Glutamatergic neuron (in vitro differentiated cells): ENCODE measurements around the gene FAM229B. TPM values are rescaled to one million over a fixed set of nuclear protein-coding genes. Genes with fewer than 3 reads are reported as not detected.

Source experiments
- DNase-seq: peaks from one replicate; pipeline ENCODE4 v3.0.0; 2022
- H3K27ac Mint-ChIP-seq: one replicate; pipeline ENCODE4 v1.8.0; 2020; ENCODE audit warnings: mild to moderate bottlenecking, mixed read lengths, inconsistent platforms; ENCODE audit not compliant: unreplicated experiment
- H3K27me3 Mint-ChIP-seq: one replicate; pipeline ENCODE4 v1.8.0; 2020; ENCODE audit warnings: mild to moderate bottlenecking, moderate library complexity, mixed read lengths, inconsistent platforms; ENCODE audit not compliant: unreplicated experiment
- H3K36me3 Mint-ChIP-seq: one replicate; pipeline ENCODE4 v1.8.0; 2020; ENCODE audit warnings: mild to moderate bottlenecking, mixed read lengths, inconsistent platforms; ENCODE audit not compliant: unreplicated experiment
- H3K4me1 Mint-ChIP-seq: one replicate; pipeline ENCODE4 v1.8.0; 2020; ENCODE audit warnings: mild to moderate bottlenecking, low read depth, mixed read lengths, inconsistent platforms; ENCODE audit not compliant: unreplicated experiment
- H3K4me3 Mint-ChIP-seq: one replicate; pipeline ENCODE4 v1.8.0; 2020; ENCODE audit warnings: mild to moderate bottlenecking, mixed read lengths, inconsistent platforms; ENCODE audit not compliant: unreplicated experiment
- H3K9me3 Mint-ChIP-seq: one replicate; pipeline ENCODE4 v1.8.0; 2020; ENCODE audit warnings: mild to moderate bottlenecking, moderate library complexity, mixed read lengths, inconsistent platforms; ENCODE audit not compliant: unreplicated experiment
- total RNA-seq: library from RNA; stranded (reverse); fragmentation: NEBNext Ultra II Directional; extraction: Animal tissue kit (Norgen Biotek cat#: 25700); gene quantifications from one replicate; pipeline ENCODE4 v1.2.1, GENCODE V29; 2021; ENCODE audit not compliant: unreplicated experiment
- TF ChIP-seq, protein P1 (sequence below): fragments of 200-600 bp; sonication (generic); IDR thresholded peaks from one replicate; pipeline ENCODE4 v1.5.0; 2021; ENCODE audit not compliant: partially characterized antibody, unreplicated experiment

The FAM229B gene
- total RNA-seq, 1 donor from 2014 or later = 20.3 TPM

DNA sequence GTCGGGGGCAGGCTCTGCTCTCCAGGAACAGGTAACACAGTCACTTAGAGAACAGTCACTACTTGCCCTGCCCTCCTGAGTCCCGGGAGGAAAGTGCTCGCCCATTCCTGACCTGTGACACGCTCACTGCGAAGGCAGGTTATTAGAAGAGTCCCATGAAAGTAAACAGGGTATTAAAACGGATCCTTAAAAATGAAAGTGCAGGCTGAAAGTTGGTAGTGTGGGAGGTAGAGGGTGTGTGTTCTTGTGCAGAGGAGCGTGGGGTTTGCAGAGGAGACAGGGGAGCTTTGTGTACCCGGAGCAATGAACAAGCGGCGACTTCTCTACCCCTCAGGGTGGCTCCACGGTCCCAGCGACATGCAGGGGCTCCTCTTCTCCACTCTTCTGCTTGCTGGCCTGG, 33.4 kb upstream of the FAM229B start, which contains the start of gene CCN6:
Gene CCN6 (plus strand): TSS at position 104 of the 400 bp plus-strand sequence. CDS start 254 bp downstream, at position 358.
- DNase-seq = no peak
- Mint-ChIP-seq H3K36me3 (no peaks in the 10 kb centered on the region), H3K27ac (no peak within 1 kb of the TSS), H3K4me3 (no peak within 1 kb of the TSS), H3K9me3 (peaks cover 7% of the 10 kb centered on the region), H3K27me3 (no peaks in the 10 kb centered on the region), H3K4me1 (no peaks in the 10 kb centered on the region)
- TF ChIP-seq, protein P1, sequence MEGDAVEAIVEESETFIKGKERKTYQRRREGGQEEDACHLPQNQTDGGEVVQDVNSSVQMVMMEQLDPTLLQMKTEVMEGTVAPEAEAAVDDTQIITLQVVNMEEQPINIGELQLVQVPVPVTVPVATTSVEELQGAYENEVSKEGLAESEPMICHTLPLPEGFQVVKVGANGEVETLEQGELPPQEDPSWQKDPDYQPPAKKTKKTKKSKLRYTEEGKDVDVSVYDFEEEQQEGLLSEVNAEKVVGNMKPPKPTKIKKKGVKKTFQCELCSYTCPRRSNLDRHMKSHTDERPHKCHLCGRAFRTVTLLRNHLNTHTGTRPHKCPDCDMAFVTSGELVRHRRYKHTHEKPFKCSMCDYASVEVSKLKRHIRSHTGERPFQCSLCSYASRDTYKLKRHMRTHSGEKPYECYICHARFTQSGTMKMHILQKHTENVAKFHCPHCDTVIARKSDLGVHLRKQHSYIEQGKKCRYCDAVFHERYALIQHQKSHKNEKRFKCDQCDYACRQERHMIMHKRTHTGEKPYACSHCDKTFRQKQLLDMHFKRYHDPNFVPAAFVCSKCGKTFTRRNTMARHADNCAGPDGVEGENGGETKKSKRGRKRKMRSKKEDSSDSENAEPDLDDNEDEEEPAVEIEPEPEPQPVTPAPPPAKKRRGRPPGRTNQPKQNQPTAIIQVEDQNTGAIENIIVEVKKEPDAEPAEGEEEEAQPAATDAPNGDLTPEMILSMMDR = no peak

DNA sequence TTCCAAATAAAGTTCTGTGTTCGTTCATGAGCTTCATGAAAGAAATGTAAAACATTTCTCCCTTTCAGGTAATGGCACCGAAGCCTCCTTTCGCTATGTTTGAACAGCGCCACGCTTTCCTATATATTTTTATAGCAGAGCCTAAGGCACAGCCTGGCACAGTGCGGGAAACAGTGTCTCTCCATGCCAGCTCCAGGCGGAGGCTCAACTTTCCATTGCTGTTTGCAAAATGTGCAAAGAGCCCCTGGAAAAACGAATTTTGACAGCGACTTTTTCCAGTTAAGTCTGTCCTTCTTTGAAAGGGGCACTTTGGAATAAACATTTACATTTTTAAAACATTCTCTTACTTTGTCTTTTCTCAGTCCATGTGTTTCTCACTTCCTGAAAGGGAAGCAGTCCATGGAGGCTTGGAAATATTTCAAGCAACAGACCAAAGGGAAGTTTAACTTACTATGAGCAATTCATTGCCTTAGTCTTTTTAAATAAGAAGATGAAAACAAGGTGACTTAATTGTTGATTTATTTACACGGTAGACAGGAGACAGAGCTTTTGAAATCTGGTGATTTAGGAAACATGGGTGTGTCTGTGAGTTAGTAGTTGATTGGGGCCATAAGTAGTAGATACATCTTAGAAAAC, 32.7 kb upstream of the FAM229B start:
- Mint-ChIP-seq H3K27ac (no peak overlapping the region), H3K4me3 (no peak overlapping the region), H3K36me3 (no peaks in the 10 kb centered on the region), H3K4me1 (no peaks in the 10 kb centered on the region), H3K9me3 (peaks cover 7% of the 10 kb centered on the region), H3K27me3 (no peaks in the 10 kb centered on the region)
- DNase-seq = no peak
- TF ChIP-seq, protein P1 = no peak

DNA sequence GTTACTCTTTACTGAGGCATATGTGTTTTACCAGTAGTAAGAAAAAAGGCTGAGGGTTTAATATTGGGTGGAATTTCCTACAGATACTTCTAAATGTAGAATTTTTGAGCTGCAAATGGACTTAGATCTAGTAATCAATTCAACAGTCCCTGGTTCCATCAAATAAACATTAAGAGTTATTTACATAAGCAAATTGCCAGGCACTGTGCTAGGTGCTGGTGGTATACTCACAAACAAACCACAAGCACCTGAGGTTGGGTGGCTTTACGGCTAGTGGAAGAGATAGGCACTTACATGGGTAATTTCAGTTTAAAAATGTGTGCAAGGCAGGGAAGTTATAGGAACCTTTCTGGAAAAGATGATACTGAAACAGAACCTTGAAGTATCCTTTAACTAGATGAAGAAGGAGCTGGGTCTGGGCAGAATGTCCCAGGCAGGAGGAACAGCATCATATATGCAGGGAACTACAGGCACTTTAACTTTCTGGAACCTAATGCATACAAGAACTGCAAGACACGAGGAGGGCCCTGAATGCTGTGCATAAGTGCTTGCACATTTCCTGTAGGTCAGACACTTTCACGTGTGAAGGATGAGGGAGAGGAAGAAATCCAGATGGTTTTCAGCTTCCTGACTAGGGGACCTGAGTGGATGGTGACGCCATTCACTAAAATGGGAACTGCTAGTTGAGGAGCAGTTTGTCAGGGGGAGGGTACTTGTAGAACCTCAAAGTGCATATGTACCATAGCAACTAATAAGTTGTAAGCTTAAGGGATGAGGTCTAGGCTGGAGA, 29.0 kb upstream of the FAM229B start:
- TF ChIP-seq, protein P1 = no peak
- no peak for DNase-seq
- Mint-ChIP-seq H3K27ac (no peak overlapping the region), H3K36me3 (no peaks in the 10 kb centered on the region), H3K9me3 (no peaks in the 10 kb centered on the region), H3K4me3 (no peak overlapping the region), H3K27me3 (no peaks in the 10 kb centered on the region), H3K4me1 (no peaks in the 10 kb centered on the region)

DNA sequence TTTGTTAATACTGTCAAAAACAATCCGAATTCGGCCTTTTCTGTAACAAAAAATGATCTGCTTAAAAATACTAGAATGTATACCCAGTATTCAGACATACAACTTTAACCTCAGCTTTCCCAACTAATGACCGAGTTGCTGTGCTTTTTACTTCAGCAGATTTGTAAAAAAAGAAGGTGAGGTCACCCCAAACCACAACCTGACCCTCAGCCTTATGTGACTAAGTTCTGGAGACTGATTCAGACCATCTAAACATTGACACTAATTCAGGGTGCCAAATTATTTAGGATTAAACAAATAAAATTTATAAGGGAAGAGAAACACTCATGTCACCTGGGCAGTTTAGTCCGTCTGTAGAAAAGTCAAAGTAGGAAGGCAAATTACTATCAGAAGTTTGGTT, 25.8 kb upstream of the FAM229B start:
- H3K9me3 Mint-ChIP-seq = no peaks in the 10 kb centered on the region
- no peak for DNase-seq
- no peaks in the 10 kb centered on the region for H3K36me3 Mint-ChIP-seq
- TF ChIP-seq, protein P1 = no peak
- H3K4me3 Mint-ChIP-seq = no peak overlapping the region
- no peaks in the 10 kb centered on the region for H3K4me1 Mint-ChIP-seq
- H3K27me3 Mint-ChIP-seq = no peaks in the 10 kb centered on the region
- no peak overlapping the region for H3K27ac Mint-ChIP-seq

DNA sequence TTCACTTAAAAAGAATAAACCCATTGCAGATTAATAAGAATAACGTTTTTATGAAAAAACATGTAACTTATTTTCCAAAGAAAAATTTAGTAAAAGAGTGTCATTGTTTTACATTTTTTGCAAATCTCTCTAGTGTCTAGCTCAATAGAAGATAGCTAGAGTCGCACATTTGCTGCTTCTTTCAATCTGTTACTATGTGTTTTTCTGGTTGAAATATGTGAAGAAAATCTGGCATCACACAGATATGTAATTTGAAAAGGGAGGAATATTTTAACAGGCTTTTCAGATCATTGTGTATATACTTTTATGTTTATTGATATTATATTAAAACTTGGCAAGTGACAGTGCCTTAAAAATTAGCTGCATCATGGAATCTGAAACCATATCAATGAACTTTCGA, 24.4 kb upstream of the FAM229B start:
- no peak for DNase-seq
- Mint-ChIP-seq H3K9me3 (no peaks in the 10 kb centered on the region), H3K27me3 (no peaks in the 10 kb centered on the region), H3K27ac (no peak overlapping the region), H3K36me3 (no peaks in the 10 kb centered on the region), H3K4me1 (no peaks in the 10 kb centered on the region), H3K4me3 (no peak overlapping the region)
- TF ChIP-seq, protein P1 = no peak
